DMS53 treated with DMSO at 0.1 percent for 48 hours (cell line): Measurements from ENCODE around the gene HAPSTR1.

ENCODE experiments used
- DNase-seq: peaks from one replicate; lab custom pipeline; 2025; ENCODE audit not compliant: unreplicated experiment; lab: John Stamatoyannopoulos, UW

The HAPSTR1 gene

DNA sequence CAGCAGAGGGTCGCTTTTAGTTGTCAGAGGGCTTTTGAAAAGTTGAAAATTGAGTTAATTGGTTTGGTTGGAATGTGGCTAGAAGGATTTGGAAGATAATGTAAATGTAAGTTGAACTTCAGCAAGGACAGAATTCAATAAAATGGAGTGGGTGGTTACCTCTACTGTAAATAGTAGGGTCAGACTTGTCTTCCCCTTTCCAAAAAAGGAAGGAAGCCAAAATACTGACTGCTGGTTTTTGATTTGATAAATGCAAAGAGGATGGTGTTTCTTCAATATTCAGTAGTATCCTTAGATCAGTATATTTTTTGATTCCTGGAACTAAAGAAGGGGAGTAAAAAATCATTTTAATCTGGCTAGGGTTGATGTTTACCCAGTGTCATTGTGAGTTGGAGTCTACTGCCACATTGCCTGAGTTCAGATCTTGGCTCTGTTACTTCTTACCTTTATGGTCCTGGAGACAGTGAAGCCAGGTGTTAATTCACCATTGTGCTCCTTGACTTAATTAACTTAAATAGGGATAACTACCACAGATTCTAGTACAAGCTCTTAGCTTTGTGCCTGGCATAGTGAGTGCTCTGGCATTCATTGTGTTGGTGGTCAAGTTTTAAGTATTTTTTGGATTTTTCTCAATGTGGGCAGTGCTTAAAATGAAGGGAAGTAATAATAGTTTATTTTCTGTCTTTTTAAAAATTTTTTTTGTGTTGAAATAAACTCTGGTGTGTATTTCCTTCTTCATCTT, 4.4 kb downstream of the HAPSTR1 start:
- no peak for DNase-seq

DNA sequence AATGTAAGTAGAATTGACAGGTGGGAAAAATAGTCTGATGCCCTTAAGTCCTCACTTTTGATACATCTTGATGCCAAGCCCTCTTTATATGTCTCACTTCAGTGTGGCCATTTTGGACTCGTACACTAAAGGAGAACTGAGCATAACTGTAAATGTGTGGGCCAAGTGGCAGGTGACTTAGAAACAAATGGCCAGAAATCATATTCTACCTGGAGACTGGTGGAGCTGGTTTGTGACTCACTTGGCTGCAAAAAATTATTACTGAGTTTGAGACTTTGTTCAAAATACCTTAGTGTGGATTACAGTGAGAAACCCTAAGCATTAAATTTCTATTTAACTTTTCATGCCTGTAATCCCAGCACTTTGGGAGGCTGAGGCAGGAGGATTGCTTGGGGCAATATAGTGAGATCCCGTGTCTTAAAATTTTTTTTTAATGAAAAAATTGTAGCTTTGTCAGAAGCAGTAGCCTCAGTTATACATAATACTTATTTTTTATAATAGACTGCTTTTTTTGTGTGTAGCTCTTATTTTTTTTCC, 5.0 kb downstream of the HAPSTR1 start:
- DNase-seq: no peak

- no peak for DNase-seq
These were observed 6.1 kb downstream of the HAPSTR1 start for GRCh38 chr16:9097266-9098219.

GRCh38 chr16:9098377-9099090, 7.1 kb downstream of the HAPSTR1 start:
- DNase-seq: no peak

DNA sequence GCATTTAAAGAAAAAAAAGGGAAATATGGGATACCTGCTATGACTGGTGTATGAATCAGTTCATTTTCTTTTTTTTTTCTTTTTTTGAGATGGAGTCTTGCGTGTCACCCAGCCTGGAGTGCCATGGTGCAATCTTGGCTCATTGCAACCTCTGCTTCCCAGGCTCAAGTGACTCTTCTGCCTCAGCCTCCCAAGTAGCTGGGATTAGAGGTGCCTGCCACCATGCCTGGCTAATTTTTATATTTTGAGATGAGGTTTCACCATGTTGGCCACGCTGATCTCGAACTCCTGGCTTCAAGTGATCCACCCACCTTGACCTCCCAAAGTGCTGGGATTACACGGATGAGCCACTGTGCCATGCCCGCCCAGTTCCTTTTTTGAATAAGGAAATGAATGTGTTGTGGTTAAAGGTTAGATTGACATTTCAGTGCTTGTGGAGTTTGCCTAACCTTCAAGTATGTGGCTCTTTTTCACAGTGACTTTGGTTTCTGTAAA, 7.7 kb downstream of the HAPSTR1 start:
- DNase-seq: no peak

GRCh38 chr16:9102379-9102778, 10.9 kb downstream of the HAPSTR1 start:
- DNase-seq: no peak

- no peak for DNase-seq
These were observed 11.5 kb downstream of the HAPSTR1 start for GRCh38 chr16:9102943-9103342.

DNA sequence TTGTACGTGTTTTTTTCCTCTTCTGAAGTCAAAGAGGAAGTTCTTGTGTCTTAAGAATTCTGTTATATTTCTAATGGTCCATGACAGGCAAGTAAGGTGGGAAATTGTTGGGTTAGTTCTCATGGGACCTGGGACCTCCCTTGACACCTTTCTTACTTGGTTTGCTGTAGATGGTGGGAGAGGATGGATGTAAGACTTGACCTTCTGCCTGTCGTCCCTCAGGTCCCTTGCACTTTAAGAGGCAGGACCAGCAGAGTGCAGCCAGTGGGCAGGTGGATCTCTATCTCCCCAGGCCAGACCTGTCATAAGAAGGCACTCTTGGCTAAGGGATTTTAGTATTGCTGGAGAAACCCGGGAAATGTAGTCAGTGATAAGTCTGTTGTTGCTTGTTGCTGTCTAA, 12.1 kb downstream of the HAPSTR1 start:
- DNase-seq: no peak

DNA sequence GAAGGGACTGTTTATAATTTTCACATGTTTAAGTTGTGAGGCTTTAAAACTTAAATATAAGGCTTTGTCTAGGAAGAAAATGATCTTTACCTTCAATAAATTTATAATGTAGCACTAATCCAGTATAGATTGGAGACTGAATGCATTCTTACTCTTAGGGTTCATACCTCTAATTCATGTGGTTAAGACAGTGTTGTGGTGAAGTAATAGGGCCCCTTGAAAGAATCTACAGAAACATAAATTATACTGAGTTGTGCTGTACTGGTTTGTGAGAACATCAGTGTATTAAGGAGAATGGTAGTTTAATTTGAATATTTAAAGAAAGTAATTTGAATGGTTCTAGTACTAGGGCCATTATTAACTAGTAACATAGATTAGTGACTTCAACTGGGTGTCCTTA, 13.7 kb downstream of the HAPSTR1 start:
- no peak for DNase-seq

DNA sequence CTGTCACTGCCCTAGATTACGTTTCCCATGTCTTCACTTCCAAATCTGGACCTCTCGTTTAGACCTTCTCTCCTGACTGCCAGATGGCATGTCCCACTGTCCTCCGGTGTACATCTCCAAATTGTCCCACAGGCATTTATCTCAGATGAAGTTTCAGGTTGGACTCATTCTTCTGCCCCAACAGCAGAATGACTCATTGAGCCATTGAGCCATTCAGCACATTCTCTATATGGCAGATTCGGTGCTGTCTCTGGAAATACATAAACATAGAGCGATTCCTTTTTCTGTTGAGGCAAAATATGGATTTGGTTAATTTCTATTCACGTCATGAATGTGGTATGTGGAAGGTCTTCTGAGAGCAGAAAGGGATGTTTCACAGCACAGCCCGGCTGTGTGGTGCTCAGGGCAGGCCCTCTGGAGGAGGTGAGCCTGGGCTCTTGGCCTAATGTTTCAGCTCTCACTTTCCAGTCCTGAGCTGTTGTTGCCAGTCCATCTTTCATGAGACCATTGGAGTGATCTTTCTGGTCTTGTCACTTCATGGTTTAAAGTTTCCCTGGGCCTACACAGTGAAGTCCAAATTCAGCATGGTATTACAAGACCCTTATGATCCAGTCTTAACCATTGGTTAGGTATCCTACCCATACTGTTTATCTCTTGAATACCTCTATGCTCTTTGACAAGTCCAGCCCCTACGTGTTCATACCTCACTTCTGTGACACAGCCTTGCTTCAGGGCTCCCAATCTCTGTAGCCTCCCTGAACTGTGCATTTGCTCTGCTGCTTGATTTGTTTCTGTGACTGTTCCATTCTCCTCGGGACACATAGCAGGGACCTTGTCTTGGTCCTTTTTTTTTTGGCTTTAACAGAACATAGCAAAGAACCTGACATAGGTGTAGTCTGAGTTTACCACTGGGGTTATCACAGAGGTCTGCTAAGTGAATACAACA, 15.9 kb downstream of the HAPSTR1 start:
- no peak for DNase-seq

DNA sequence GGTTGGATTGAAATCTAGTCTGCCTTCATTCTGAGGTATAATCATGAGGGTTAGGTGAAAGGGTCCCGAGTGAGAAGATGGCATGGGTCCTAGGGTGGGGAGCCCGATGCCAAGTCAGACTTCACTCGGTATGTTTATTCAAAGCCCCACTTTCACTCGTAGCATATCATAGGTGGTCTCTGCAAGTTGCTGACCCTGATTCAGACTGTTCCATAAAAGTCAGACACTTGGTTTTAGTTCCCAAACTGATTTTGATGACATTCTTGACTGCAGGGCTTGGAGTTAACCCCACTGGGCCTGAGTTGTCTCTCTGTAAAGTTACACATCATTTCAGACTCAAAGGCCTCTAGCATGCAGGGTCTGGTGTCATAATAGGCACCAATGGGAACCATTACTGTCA, 17.8 kb downstream of the HAPSTR1 start:
- DNase-seq: no peak

GRCh38 chr16:9112166-9112843, 20.9 kb downstream of the HAPSTR1 start:
- DNase-seq: no peak

DNA sequence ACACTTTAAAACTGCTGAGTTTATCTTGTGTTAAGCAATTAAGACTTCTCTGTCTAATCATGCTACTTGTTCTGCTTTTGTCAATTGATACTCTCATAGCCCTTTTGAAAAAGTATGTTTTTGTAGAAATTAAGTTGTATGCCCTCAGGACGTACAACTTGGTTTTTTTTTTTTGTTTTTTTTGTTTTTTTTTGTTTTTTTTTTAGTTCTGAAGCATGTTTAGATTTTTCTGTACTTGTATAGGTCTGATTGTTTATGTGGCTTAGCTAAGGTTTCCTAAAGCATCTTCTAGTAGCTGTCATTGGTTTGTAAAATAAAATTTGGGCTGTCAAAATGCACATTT, 21.4 kb downstream of the HAPSTR1 start:
- DNase-seq: no peak

- DNase-seq: no peak
These were observed 22.3 kb downstream of the HAPSTR1 start for GRCh38 chr16:9113707-9114106.

- no peak for DNase-seq
These were observed 22.7 kb downstream of the HAPSTR1 start for GRCh38 chr16:9114112-9114511.

- no peak for DNase-seq
These were observed 23.4 kb downstream of the HAPSTR1 start for GRCh38 chr16:9114842-9115241.

DNA sequence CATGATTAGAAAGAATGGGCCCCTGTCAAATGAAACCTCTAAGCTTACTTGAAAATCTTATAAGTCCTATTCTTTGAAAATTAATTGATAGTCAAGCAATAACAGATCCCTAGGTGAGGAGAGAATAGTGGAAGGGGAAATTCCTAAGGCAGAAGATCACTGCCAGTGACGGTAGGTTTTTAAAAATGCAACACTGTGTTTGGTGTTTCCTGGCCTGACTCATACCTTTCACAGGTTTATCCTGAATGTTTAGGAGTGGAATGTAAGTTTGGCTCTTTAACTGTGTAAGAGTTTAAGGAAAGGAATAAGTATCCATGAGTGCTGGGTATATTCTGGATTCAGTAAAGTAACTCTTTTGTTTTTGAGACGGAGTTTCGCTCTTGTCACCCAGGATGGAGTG, 23.8 kb downstream of the HAPSTR1 start:
- DNase-seq: no peak

GRCh38 chr16:9116141-9116540, 24.7 kb downstream of the HAPSTR1 start:
- DNase-seq: no peak

- no peak for DNase-seq
These were observed 26.7 kb downstream of the HAPSTR1 start for GRCh38 chr16:9118170-9118569.

DNA sequence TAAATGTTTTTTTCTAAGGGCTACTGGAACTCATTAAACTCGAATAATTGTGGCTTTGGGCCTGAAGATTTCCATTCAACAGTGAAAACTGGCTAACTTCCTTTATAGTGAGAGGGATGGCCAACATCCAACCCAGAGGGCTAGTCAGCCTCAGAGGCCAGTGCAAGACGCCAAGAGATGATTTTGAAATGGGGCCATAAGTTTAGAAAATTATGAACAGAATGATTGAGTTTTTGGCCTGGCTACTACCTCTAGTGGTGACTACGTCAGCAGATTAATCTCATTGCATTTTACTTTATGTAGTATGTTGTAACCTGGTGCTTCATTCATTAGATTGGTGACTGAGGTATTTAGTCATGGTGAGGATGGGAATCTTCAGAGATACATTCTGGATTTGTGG, 28.4 kb downstream of the HAPSTR1 start:
- DNase-seq: no peak
